ENCODE data around the gene ROBO1.

DNA sequence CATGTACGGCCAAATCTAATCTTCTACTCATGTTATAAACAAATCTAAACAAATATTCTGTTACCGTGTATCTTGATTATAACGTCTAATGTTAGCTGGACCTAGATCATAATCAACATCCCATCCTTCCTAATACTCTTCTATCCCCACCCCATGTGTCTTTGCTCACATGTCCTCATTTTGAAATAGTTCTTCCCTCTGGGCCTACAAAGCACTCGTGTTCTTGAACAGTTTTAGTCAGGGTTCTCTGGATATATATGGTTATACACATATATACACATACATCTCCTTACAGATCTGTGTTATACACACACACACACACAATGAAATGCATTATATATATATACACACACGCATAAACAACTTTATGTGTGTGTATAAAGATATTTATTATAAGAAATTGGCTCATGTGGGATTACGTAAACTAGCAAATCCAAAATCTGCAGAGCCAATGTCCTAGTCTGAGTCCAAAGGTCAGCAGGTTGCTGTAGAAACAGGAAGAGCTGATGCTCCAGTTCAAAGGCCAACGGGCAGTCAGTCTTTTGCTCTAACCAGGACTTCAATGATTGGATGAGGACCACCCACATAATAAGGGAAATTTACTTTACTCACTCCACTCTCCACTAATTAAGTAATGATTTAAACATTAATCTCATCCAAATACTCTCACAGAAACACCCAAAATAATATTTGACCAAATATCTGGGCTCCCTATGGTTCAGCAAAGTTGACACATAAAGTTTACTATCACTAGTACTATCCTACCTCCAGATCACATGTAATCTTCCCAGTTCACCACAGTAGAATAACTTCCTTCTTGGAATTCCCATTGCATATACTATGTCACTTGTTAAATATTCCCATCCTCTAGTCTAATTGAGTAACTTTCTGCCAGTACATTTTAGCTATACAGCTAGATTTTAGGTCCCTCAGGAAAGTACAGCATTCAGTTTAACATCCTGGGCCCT, 450.0 kb downstream of the ROBO1 start:
- TF ChIP-seq, protein P1, sequence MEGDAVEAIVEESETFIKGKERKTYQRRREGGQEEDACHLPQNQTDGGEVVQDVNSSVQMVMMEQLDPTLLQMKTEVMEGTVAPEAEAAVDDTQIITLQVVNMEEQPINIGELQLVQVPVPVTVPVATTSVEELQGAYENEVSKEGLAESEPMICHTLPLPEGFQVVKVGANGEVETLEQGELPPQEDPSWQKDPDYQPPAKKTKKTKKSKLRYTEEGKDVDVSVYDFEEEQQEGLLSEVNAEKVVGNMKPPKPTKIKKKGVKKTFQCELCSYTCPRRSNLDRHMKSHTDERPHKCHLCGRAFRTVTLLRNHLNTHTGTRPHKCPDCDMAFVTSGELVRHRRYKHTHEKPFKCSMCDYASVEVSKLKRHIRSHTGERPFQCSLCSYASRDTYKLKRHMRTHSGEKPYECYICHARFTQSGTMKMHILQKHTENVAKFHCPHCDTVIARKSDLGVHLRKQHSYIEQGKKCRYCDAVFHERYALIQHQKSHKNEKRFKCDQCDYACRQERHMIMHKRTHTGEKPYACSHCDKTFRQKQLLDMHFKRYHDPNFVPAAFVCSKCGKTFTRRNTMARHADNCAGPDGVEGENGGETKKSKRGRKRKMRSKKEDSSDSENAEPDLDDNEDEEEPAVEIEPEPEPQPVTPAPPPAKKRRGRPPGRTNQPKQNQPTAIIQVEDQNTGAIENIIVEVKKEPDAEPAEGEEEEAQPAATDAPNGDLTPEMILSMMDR (IDR thresholded peaks at IDR 0.05): no peak
- no peak for TF ChIP-seq POLR2A (IDR thresholded peaks at IDR 0.05)
